Tibial nerve (tissue), 4 donors: Measurements from ENCODE around the gene KRTAP23-1. TPM values are rescaled to one million over a fixed set of nuclear protein-coding genes. Genes with fewer than 3 reads are reported as not detected.
A peak's percentile ranks its signal among the peaks of the same experiment; 100 is the strongest.

Experiments used
- DNase-seq, 2 donors: peaks; one replicate each; pipeline ENCODE4 v3.0.0-alpha.2; 2019; ENCODE audit warnings: low spot score in 2 of 2
- H3K27ac ChIP-seq, 4 donors: fragments of 200-600 bp; sonication (generic) in 3 of 4; one replicate each; pipeline ENCODE4 v1.5.1; 2017 to 2019; ENCODE audit warnings: mild to moderate bottlenecking in 1 of 4
- H3K27me3 ChIP-seq, 2 donors: fragments of 200-600 bp; sonication (generic) in 1 of 2; one replicate each; pipeline versions ENCODE4 v1.5.1 to v1.6.0; 2017 to 2019
- H3K36me3 ChIP-seq, 3 donors: fragments of 200-600 bp; sonication (generic); one replicate each; pipeline ENCODE4 v1.5.1; 2018 to 2019
- H3K4me1 ChIP-seq, 4 donors: fragments of 200-600 bp; sonication (generic) in 3 of 4; one replicate each; pipeline ENCODE4 v1.5.1; 2017 to 2019
- H3K4me3 ChIP-seq, 4 donors: fragments of 200-600 bp; sonication (generic) in 3 of 4; one replicate each; pipeline ENCODE4 v1.5.1; 2017 to 2019; ENCODE audit warnings: mild to moderate bottlenecking in 1 of 4, moderate library complexity in 1 of 4
- H3K9me3 ChIP-seq, 4 donors: fragments of 200-600 bp; sonication (generic) in 3 of 4; one replicate each; pipeline ENCODE4 v1.5.1; 2017 to 2019
- CTCF ChIP-seq, 5 experiments: fragments of 200-600 bp in 3 of 5; fragments of 450-650 bp in 2 of 5; sonication (generic) in 3 of 5; IDR thresholded peaks; one replicate each; pipeline ENCODE4 v1.5.1; 2016 to 2019; ENCODE audit warnings: antibody characterized with exemption in 5 of 5, mild to moderate bottlenecking in 3 of 5, moderate library complexity in 2 of 5
- EP300 ChIP-seq, 2 donors: sonication (generic); formaldehyde crosslinking; IDR thresholded peaks; one replicate each; pipeline ENCODE4 v1.6.1; 2017; ENCODE audit warnings: antibody characterized with exemption in 2 of 2, mild to moderate bottlenecking in 1 of 2
- POLR2A ChIP-seq, 2 donors: fragments of 450-650 bp; IDR thresholded peaks; one replicate each; pipeline ENCODE4 v1.6.1; 2017; ENCODE audit warnings: antibody characterized with exemption in 2 of 2, mild to moderate bottlenecking in 2 of 2, moderate library complexity in 2 of 2
- WGBS, 2 donors: methylation state at CpG; one replicate each; pipeline ENCODE4 v1.1.5; 2018; 5-methylcytosine and 5-hydroxymethylcytosine counted together
- total RNA-seq, 4 donors: library from RNA; depleted of rRNA; stranded (reverse); fragments of >200 nt; gene quantifications; one replicate each; pipeline ENCODE4 v1.1.0, GENCODE V29; 2016

The KRTAP23-1 gene
- total RNA-seq, 4 donors from 2014 or later, result not detected

- peak in 1 of 2 donors; percentile 51 for DNase-seq
- no peak overlapping the region for H3K4me3 ChIP-seq
- WGBS, 2 donors, result 95 to 98% methylated on average over 2 of the region's 2 CpGs
- TF ChIP-seq CTCF (IDR thresholded peaks at IDR 0.05) (peak; percentile 42 to 73 (median 63)), EP300 (IDR thresholded peaks at IDR 0.05) (no peak), POLR2A (IDR thresholded peaks at IDR 0.05) (no peak)
- no peaks in the 10 kb centered on the region for H3K27me3 ChIP-seq
- no peaks in the 10 kb centered on the region for H3K36me3 ChIP-seq
- H3K27ac ChIP-seq, result no peak overlapping the region
- H3K4me1 ChIP-seq, result peaks cover 0 to 3% (median 0%) of the 10 kb centered on the region in 4 donors
- H3K9me3 ChIP-seq, result no peaks in the 10 kb centered on the region
Observed at GRCh38 chr21:30340714-30341573, 7.5 kb downstream of the KRTAP23-1 start.

- TF ChIP-seq CTCF (IDR thresholded peaks at IDR 0.05) (no peak), POLR2A (IDR thresholded peaks at IDR 0.05) (no peak), EP300 (IDR thresholded peaks at IDR 0.05) (no peak)
- 51 to 64% methylated on average over 4 of the region's 4 CpGs for WGBS, 2 donors
- no peak overlapping the region for H3K27ac ChIP-seq
- H3K36me3 ChIP-seq, result no peaks in the 10 kb centered on the region
- peaks cover 0 to 3% (median 0%) of the 10 kb centered on the region in 4 donors for H3K4me1 ChIP-seq
- no peak for DNase-seq
- no peak overlapping the region for H3K4me3 ChIP-seq
- H3K27me3 ChIP-seq, result no peaks in the 10 kb centered on the region
- H3K9me3 ChIP-seq, result no peaks in the 10 kb centered on the region
Observed at GRCh38 chr21:30338717-30339116, 9.7 kb downstream of the KRTAP23-1 start.

GRCh38 chr21:30337772-30338171 lies 10.6 kb downstream of the KRTAP23-1 start:
- Histone ChIP-seq H3K9me3 (no peaks in the 10 kb centered on the region), H3K4me1 (peaks cover 0 to 3% (median 0%) of the 10 kb centered on the region in 4 donors), H3K4me3 (no peak overlapping the region), H3K27me3 (no peaks in the 10 kb centered on the region), H3K36me3 (no peaks in the 10 kb centered on the region), H3K27ac (no peak overlapping the region)
- TF ChIP-seq CTCF (IDR thresholded peaks at IDR 0.05), result no peak
- no peak for TF ChIP-seq POLR2A (IDR thresholded peaks at IDR 0.05)
- TF ChIP-seq EP300 (IDR thresholded peaks at IDR 0.05), result no peak
- DNase-seq, result no peak

GRCh38 chr21:30337276-30337744 lies 11.1 kb downstream of the KRTAP23-1 start, which contains the start of gene KRTAP27-1:
KRTAP27-1 (minus strand) TSS chr21:30337694; CDS start chr21:30337668, 26 bp downstream.
- Histone ChIP-seq H3K36me3 (no peaks in the 10 kb centered on the region), H3K27ac (no peak within 1 kb of the TSS), H3K27me3 (no peaks in the 10 kb centered on the region), H3K9me3 (no peaks in the 10 kb centered on the region), H3K4me1 (peaks cover 0 to 3% (median 0%) of the 10 kb centered on the region in 4 donors), H3K4me3 (no peak within 1 kb of the TSS)
- WGBS, 2 donors, result 80 to 92% methylated on average over 6 of the region's 6 CpGs
- DNase-seq, result no peak
- TF ChIP-seq POLR2A (IDR thresholded peaks at IDR 0.05) (no peak), EP300 (IDR thresholded peaks at IDR 0.05) (no peak), CTCF (IDR thresholded peaks at IDR 0.05) (no peak)

GRCh38 chr21:30336596-30336995 lies 11.8 kb downstream of the KRTAP23-1 start:
- no peak for DNase-seq
- peaks cover 0 to 3% (median 0%) of the 10 kb centered on the region in 4 donors for H3K4me1 ChIP-seq
- no peaks in the 10 kb centered on the region for H3K36me3 ChIP-seq
- H3K27ac ChIP-seq, result no peak overlapping the region
- H3K4me3 ChIP-seq, result no peak overlapping the region
- 53 to 57% methylated on average over 2 of the region's 2 CpGs for WGBS, 2 donors
- H3K27me3 ChIP-seq, result no peaks in the 10 kb centered on the region
- H3K9me3 ChIP-seq, result no peaks in the 10 kb centered on the region
- TF ChIP-seq CTCF (IDR thresholded peaks at IDR 0.05) (no peak), EP300 (IDR thresholded peaks at IDR 0.05) (no peak), POLR2A (IDR thresholded peaks at IDR 0.05) (no peak)
